Kasumi-1 (cell line): ENCODE data around the gene SRRM3.
"Not testable (repeated sequence)": the region's sequence is repeated elsewhere in the genome, so short reads cannot be mapped to it uniquely, and the experiment has no call there.

ENCODE experiments used
- DNase-seq, 2 experiments: peaks; one replicate each; lab custom pipeline; 2025; lab: John Stamatoyannopoulos, UW

Gene SRRM3

DNA sequence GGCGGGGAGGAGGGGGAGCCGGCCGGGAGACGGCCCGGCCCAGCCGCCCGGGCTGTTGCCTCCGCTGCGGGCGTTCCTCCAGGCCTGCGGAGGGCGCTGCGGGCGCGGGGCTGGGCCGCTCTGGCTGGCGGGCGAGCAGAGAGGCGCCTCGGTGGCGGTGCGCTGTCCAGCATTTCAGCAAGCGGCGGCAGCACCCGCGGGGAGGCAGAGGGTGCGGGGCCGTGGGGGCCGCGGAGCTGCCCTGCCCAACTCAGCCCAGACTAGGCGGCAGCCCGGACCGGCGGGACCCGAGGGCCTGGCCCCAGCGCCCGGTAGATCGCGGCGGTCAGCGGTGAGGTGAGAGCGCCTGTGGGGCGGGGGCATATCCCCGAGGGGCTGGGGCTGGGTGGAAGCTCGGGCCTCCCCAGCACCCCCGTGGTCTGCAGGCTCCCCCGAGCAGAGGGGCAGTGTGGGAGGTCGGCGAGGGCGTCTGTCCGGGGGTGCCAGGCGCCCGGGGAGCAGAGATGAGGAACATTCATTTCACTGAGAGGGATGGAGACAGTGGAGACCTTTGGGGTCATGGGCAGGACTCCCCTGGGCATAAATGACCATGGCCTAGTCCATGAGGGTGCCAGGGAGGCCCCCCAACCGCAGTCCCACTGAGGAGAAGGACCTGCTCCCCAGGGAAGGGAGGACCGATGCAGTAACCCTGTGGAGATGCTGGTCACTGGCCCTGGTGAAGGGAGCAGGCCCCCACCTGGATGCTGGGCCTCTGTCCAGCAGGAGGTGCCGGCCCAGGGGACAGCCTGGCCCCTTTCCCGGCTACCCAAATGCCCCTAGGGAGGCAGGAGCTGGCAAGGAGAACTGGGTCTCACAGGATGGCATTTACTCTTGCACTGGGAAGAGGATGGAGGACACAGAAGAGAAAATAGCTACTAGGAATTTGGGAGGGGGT lies at the start of gene SRRM3:
TSS of gene SRRM3 (plus strand) at position 165 of the 934 bp plus-strand sequence. CDS start 33,171 bp downstream, outside the sequence.
- DNase-seq: peak; percentile 70 to 78

DNA sequence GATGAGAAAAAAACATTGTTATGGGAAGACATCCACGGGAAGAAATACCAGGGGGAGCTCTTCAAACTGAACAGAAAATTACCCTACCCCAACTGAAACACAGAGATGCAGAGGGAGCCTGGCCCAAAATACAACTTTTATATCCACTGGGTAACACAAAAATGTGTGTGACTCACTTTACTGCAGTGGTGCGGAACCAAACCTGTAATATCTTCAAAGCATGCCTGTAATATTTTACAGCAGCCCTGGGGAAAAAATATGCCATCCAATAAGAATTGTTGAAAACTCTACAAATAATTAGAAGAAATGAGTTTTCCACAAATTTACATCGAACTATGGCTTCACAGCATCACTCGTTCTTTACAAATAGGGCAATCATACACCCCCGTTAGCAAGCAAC lies 49.8 kb upstream of the SRRM3 start:
- no peak for DNase-seq

GRCh38 chr7:76153571-76154230 lies 48.0 kb upstream of the SRRM3 start:
- not testable (repeated sequence) for DNase-seq

- peak; percentile 67 to 69 for DNase-seq
Measured at GRCh38 chr7:76155938-76156337, 45.8 kb upstream of the SRRM3 start.

DNA sequence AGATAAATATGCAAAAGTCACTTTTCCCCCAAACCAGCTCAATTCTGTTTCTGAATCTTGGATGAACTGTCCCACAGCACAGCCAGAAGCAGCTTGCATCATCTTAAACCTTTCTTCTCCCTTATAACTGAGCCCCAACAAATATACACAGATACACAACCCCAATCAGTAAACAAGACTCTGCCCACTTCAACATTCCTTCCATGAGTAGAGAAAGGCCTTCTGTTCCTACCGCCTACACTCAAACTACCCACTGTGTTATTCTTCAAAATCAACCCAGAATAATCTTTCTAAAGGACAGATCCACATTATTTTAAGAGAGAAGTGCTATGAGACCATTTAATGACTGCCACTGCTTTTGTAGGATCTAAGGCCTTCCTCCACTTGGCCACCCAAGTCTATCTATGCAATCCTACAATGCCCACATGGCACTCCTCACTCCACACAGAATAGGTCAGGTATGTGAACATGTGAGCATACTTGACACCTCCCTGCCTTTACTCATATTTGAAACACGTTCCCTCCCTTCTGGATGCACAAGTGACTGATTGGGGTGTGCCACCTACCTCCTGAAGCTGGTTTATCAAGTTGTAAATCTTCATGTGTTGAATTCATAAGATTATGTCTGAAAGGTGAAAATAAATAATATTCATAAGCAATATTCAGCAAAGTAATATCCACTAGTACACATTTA lies 44.6 kb upstream of the SRRM3 start:
- DNase-seq: not testable (repeated sequence)

DNA sequence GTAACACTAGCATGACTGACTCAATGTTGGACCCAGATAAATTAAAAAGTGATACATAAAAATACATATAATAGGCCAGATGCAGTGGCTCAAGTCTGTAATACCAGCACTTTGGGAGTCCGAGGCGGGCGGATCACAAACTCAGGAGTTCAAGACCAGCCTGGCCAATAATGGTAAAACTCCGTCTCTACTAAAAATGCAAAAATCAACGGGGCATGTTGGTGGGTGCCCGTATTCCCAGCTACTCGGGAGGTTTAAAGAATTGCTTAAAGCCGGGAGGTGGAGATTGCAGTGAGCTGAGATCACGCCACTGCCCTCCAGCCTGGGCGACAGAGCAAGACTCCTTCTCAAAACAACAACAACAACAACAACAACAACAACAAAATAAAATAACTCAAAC lies 43.3 kb upstream of the SRRM3 start:
- not testable (repeated sequence) for DNase-seq

- not testable (repeated sequence) for DNase-seq
Measured at GRCh38 chr7:76162416-76163170, 39.1 kb upstream of the SRRM3 start.

DNA sequence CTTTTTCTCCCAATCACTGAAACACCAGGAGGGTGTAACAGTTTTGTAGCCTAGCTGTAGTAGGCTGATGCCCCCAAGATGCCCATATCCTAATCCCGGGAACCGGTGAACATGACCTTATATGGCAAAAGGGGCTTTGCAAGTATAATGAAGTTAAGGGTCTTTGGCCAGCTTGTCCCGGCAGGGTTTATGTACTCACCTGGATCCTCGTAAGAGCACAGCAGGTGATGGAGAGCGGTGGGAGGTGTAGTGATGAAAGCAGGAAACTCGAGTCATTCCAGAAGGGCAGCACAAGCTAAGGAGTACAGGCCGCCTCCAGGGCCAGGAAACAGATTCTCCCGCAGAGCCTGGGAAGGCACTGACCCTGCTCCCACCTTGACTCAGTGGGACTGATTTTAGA lies 37.9 kb upstream of the SRRM3 start:
- not testable (repeated sequence) for DNase-seq

- no peak for DNase-seq
Measured at GRCh38 chr7:76165106-76165972, 36.4 kb upstream of the SRRM3 start.

DNA sequence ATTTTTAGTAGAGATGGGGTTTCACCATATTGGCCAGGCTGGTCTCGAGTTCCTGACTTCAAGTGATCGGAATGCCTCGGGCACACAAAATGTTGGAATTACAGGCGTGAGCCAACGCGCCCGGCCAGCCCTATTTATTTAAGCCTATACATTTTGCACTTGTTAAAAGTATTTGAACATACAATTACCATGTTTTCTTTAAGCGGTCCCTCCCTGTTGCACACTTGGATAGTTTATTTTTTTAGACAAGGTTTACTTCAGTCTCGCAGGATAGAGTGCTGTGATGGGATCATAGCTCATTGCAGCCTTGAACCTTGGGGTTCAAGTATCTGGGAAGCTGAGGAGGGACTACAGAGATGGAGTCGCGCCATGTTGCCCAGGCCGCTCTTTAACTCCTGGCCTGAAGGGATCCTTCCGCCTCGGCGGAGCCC lies 35.7 kb upstream of the SRRM3 start:
- no peak for DNase-seq

GRCh38 chr7:76166404-76167255 lies 35.1 kb upstream of the SRRM3 start:
- DNase-seq: peak; percentile 90 to 93

DNA sequence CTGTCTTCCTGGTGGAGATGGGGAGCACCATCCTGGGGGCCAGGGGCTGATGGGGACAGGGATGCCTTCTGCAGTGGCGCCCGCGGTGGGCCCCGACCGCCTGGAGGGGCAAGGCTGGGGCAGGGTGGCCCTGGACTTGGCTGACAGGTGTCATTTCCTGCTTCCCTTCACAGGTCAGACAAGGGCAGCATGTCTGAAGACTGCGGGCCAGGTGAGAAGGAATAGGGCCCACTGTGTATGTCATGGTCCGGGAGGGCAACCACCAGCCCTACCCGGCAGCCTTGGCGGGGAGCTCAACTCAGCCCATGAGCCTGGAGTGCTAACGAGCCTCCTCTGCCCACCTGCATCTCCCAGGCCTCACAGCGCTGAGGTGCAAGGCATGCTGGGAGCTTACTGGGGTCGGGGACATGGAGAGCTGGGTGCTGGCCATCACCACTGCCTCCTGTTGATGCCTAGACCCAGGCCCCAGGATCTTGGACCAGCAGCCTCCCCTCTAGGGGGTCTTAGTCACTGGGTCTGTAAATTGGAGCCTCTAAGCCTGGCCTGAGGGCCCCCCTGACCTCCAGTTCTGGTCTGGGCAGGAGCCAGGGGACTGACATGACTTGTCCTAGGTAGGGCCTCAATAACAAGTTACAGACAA lies 28.0 kb upstream of the SRRM3 start:
- DNase-seq: no peak

- not testable (repeated sequence) for DNase-seq
Measured at GRCh38 chr7:76176951-76177350, 24.7 kb upstream of the SRRM3 start.

DNA sequence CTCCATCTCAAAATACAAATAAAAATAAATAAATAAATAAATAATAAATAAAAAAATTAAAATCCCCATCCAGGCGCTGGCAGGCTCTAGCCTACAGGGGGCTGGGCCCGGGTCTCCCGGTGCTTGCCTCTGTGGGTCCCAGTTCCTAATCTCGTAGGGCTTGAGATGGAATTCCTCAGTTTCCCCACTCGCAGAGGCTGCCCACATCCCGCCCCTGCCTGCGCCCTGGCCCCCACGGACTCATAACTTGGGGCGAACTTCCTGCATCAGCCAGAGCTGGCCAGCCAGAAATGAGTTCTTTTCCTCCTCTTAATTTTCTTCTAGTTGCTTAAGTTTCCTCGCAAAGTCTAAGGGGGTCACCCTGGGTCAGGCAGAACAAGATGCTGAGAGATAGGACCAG lies 22.0 kb upstream of the SRRM3 start:
- DNase-seq: no peak

DNA sequence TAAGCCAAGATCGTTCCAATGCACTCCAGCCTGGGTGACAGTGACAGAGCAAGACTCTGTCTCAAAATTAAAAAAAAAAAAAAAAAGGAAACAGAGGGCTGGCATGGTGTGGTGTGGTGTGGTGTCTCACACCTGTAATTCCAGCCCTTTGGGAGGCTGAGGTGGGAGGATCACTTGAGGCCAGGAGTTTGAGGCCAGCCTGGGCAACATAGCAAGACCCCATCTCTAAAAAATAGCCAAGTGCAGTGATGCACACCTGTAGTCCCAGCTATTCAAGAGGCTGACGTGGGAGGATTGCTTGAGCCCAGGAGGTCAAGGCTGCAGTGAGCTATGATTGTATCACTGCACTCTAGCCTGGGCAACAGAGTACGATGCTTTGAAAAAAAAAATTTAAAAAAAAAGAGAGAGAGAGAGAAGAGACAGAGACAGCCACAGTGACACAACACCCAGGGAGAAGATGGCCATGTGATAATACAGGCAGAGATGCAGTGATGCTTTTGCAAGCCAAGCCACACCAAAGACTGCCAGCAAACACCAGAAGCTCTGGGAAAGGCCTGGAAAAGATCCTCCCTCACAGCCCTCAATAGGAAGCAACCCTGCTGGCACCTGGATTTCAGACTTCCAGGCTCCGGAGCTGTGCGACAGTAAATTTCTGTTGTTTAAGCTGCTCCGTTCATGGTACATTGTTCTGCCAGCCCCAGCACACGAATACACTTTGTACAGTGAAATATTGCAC lies 19.3 kb upstream of the SRRM3 start:
- no peak for DNase-seq

- DNase-seq: no peak
Measured at GRCh38 chr7:76185187-76185896, 16.4 kb upstream of the SRRM3 start.

DNA sequence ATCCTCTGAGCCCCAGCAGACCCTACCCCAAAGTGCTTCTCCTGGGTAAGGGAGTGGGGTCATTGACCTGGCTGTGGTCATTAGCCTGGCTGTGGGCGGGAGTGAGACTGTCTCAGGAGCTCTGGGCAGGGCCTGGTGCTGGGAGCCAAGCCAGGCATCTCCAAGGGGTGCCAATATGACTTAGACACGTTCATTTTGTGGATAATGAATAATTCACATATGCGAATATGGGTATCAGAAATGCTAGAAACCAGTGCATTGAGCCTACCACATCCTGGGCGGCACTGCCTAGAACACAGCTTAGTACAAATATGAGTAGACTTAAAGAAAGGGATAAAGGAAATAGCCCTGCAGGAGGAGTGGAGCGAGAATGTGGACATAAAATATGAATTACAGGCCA lies 14.4 kb upstream of the SRRM3 start:
- no peak for DNase-seq

DNA sequence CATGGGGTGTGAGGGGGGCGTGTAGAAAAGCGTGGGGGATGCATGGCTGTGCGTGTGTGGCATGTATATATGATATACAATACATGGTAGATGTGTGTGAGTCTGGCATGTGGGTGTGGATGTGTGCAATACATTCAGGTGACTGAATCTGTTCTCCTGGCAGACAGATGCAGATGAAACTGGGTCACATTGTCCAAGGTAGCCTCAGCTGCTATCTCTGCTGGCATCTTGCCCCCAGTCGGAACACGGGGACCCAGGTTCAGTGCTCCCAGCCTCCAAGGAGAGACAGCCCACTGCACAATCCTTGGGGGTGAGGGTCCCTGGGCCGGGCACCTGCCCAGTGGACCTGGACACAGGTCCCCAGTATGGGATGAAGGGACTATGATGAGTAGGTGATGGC lies 12.4 kb upstream of the SRRM3 start:
- DNase-seq: no peak
